Measurements from ENCODE around the gene SNRNP25.

Gene SNRNP25

DNA sequence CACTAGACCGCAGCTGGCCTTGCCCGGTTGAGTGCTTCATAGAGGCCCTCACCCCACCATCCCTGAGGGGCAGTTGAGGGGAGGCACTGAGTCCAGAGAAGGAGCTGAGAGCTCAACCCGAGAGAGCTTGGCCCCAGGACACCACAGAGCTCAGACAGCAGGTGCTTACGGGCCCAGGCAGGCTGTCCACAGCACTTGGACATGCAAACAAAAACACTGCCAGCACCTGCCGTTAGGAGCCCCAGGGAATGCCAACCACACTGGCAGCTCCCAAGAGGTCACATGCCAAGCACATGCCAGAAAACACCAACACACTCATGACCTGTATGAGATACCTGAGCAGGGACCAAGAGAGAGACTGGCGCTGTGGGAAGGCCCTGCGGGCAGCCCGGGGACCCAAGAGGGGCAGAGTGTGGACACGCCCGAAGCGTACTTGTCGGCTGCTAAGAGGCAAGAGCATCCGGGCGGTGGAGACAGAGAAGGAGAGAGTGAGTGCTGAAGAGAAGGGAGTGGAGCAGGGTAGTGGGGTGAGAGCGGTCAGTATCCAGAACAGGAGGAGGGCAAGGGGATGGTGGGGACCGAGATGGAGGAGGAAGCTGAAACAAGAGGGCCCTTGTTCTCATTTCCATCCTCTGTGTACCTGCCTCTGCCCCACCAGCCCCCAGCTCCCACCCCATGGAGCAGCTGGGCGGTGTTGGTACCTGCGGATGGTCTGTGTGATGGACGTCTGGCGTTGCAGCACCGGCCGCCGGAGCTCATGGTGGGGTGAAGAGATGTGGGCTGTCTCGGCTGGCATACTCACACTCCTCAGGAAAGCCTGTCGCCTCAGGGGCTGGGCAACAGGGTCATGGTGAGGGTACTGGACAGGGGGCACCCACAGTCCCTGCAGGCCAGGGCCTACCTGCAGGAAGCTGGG, 10.6 kb downstream of the SNRNP25 start:
- no peak for DNase-seq

DNA sequence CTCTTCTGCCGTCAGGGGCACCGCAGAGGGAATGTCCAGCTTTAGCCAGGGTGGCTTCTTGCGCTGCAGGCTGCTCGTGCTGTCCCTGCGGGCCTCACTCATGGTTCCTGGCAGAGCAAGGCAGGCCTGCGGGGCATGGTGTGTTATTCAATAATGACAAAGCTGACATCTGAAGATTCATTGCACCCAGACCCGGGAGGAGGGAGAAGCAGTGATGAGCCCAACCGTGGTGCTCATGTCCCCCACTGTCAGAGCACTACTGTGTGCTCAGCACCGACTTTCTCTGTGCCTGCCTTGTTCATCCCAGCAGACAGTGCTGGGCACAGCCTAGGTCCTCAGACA, 11.3 kb downstream of the SNRNP25 start:
- DNase-seq, result no peak

DNA sequence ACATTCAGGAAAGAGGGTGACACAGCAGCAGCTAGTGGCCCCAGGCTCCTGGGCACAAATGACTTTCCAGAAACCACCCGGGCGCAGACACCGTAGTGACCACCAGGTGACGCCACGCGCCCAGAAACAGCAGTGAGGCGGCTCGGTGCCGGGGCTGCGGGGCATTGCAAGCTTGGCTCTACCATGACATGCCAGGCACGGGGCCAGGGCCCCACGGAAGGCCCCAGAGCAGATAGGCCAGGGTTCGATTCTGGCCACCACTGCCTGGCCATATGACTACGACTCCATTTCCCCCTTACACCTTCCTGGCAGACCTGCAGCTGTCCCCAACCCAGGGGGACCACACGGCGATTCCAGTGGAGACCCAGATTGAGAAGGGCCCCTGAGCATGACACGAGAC, 12.1 kb downstream of the SNRNP25 start:
- peak; percentile 71 for DNase-seq

DNA sequence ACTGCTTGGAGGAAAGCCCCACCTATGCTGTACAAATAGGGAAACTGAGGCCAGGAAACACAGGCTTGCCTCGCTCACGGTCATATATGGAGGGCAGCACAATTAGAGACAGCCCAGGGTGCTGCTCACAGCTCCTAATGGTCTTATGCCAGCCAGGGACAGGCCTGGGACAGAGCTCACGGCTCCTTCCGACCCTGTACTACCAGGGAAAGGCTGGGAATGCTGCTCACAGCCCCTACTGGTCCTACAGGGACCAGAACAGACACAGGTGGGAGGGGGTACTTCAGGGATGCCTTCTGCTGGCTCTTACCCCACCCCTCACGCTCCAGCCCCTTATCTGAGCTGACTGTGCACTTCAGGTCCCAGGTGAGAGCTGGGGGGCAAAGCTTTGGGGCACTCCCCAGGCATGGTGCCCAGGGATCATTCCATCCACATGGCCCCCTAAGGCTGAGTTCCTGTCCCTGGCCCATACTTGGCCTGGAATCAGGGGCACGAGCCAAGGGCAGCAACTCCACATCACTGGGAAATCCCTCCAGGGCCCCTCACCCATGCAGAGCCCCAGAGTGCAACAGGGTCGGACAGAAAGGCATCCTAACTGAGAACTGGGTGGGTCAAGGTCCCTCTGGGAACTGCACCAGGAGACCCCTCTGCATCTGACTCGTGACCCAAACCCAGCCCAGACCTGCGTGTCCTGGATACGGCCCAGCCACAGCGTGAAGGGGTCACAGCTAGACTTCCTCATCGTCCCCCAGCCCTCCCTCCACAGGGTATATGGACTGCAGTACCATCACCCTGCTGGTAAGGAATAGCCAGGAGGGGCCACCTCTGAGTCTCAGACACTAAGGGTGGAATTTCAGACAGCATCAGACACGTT, 12.9 kb downstream of the SNRNP25 start:
- DNase-seq, result no peak

DNA sequence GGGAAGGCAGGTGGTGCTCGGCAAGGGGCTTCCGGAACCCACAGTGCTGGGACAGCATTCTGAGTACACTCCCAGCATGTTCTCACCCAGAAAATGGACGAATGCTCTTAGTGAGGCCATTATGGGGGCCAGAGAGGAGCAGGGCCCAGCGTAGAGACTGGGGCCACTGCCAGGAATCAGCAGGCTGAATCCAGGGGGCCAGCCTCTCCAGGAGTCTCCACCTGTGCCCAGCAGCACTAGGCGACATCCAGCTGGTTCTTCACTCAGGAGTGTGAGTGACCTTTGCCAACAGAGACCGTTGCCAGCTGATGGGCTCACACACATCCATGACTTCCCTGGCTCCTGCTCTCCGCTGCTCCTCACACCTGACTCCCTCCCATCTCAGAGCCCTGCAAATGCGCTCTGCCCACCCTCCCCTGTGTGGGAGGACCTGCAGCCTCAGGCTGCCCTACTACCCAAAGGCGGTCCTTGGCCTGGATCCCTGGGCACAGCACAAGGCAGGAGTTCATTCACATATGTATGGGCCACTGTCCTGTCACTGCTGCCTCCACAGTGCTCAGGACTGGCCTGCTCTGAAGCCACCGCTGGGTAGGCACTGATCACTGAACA, 13.7 kb downstream of the SNRNP25 start:
- no peak for DNase-seq

DNA sequence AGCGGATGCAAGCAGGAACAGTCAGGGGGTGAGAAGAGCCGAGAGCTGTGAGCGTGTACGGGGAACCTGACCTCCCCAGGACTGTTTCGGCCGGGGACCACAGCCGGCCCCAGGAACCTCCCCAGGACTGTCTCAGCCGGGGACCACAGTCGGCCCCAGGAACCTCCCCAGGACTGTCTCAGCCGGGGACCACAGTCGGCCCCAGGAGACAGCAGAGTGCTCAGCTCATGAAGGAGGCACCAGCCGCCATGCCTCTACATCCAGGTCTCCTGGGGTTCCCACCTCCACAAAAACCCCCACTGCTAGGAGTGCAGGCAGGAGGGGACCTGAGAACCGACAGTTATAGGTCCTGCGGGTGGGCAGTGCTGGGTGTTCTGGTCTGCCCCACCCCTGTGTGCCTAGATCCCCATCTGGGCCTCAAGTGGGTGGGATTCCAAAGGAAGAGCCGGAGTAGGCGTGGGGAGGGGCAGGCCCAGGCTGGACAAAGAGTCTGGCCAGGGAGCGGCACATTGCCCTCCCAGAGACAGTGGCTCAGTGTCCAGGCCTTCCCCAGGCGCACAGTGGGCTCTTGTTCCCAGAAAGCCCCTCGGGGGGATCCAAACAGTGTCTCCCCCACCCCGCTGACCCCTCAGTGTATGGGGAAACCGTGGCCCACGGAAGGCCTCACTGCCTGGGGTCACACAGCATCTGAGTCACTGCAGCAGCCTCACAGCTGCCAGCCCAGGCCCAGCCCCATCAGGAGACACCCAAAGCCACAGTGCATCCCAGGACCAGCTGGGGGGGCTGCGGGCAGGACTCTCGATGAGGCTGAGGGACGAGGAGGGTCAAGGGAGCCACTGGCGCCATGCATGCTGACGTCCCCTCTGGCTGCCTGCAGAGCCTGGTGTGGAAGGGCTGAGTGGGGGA, 14.5 kb downstream of the SNRNP25 start:
- DNase-seq, result no peak

DNA sequence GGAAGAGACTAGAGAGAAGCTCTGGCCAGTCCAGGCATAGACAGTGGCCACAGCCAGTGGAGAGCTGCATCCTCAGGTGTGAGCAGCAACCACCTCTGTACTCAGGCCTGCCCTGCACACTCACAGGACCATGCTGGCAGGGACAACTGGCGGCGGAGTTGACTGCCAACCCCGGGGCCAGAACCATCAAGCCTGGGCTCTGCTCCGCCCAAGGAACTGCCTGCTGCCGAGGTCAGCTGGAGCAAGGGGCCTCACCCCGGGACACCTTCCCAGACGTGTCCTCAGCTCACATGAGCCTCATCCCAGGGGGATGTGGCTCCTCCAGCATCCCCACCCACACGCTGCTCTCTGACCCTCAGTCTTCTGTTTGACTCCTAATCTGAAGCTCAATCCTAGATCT, 15.6 kb downstream of the SNRNP25 start:
- no peak for DNase-seq

DNA sequence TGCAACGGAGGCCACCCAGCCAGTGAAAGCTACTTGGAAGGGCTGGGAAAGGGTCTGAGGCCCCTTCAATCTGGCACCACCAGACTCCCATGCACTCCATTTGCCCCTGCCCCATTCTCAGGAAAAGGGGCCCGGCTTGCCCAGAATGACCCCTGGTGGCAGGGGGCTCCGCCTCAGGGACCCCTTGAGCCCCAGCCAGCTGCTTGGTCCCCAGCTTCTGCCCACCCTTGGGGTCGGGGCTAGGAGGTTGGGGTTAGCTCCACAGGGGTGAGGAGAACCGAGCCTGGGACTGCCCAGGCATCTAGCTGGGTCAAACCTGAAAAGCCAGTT, 17.5 kb downstream of the SNRNP25 start:
- DNase-seq, result no peak

DNA sequence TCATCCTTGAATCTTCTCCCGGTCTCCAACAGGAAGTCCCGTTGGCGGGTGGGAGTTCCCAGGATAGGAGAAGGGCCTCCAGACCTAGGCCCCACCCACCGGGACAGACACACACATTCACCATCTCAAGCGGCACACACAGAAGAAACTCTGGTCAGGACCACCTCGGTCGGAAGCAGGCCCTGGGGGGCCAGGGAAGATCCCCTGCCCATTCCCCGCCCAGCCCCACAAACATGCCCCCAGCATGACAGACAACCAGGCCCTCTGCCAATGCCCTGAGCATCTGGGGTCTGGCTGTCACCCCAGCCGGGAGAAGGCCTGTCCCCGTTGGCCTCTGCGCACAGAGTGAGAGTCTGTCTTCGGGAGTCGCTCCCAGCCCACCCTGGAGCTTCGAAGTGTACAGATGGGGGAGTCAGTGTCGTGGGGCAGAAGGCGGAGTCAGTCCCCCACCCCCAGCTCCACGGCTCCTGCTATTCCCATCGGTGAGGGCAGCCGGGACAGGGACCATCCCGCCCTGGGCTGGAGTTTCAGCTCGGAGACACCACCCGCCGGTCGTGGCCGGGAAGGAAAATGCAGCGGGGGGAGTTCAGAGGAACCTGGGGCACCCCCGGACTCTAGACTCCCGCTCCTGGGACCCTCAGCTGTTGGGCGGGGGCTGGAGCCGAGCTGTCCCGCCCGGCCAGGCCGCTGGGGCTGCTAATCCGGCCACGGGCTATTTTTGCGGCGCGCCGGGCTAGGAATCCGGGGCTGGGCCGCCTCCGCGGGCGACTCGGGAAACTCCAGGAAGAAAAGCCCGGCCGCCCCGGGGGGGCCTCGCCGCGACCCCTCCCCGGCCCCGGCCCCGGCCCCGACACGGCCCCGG, 18.1 kb downstream of the SNRNP25 start:
- no peak for DNase-seq

DNA sequence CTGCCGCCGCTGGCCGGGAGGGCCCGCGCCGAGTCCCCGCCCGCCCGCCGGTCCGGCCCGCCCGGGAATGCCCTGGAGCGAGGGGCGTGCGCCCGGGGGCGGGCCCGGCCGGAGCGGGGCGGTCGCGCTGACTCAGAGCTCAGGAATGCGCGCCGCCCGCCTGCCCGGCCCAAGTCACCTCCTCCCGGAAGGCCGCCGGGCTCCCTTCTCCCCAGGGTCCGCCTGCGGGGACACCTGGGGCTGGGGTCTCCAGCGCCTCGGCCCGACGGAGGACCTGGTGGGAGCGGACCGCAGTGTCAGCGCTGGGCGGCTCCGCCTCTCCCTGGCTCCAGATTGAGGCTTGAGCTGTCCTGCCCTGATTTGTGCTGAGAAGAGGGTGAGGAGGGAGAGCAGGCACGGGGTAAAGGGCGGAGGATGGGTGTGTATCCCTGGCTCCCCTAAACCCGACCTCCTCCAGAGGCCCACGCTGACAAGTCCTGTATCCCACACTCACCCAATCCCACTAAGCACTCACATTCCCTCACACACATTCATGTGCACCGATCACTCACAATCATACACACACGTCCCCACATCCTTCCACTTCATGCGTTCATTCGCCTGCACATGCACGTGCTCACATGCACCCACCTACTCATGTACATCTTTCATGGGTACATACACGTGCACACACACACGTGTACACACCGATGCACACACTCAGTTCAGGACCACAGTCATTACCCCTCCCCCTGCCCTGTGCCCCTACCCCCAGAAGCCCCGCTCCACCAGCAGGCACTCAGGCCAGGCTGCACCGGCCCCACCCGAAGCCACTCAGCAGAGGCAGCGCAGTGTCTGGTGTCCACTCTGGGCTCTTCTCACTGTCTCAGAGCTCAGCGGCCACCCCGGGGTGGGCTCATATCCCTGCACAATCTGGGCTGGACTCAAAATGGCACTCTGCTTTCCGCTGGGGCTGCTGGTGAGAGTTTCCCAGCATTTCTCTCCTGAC, 19.2 kb downstream of the SNRNP25 start, which contains the start of gene RHBDF1:
RHBDF1 (minus strand) TSS at position 71 of the 988 bp plus-strand sequence. CDS start 7,616 bp downstream, outside the sequence.
- DNase-seq, result no peak

DNA sequence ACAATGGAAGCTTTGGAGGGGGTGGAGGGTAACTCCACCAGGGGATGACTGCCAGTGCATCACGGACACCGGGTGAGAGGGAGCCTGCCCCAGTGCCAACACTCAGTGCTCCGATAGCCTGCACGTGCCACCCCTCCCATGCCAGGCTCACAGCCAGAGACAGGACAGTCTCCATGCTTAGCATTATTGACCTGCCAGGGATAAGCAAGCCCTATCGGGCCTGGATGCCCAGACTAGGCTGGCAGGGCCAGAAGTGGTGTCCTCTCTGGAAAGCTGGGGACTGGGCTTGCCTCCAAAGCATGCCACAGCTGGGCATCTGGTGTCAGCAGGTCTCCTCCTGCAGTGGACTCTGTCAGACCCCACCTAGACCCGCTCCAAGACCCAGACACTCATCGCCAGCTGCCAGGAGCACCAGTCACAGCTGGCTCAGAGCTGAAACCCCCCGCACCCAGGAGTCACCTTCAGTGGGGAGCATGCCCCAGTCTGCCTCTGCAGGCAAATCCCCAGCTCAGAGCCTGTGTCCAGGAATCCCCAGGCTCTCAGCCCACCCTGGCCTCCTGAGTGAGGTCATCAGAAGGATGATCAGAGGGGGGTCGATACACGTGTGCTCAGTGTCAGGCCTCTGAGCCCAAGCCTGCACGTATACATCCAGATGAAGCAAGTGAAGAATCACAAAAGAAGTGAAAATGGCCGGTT, 20.6 kb downstream of the SNRNP25 start:
- no peak for DNase-seq

DNA sequence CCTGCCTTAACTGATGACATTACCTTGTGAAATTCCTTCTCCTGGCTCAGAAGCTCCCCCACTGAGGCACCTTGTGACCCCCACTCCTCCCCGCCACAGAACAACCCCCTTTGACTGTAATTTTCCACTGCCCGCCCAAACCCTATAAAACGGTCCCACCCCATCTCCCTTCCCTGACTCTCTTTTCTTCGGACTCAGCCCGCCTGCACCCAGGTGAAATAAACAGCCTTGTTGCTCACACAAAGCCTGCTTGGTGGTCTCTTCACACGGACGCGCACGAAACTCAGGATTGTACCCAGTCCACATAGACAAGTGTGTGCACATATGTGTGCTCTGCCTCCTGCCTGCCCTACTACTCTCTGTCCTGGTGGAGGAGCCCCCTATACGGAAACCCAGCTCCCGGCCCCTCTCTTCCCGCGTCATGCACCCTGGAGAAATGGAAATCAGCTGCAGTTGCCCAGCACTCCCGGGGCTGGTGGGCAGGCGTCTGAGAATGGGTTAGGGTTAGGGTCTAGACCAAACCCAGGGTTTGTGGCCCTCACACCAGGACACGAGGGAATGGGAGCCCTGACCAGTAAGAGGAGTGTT, 21.2 kb downstream of the SNRNP25 start:
- DNase-seq, result no peak

DNA sequence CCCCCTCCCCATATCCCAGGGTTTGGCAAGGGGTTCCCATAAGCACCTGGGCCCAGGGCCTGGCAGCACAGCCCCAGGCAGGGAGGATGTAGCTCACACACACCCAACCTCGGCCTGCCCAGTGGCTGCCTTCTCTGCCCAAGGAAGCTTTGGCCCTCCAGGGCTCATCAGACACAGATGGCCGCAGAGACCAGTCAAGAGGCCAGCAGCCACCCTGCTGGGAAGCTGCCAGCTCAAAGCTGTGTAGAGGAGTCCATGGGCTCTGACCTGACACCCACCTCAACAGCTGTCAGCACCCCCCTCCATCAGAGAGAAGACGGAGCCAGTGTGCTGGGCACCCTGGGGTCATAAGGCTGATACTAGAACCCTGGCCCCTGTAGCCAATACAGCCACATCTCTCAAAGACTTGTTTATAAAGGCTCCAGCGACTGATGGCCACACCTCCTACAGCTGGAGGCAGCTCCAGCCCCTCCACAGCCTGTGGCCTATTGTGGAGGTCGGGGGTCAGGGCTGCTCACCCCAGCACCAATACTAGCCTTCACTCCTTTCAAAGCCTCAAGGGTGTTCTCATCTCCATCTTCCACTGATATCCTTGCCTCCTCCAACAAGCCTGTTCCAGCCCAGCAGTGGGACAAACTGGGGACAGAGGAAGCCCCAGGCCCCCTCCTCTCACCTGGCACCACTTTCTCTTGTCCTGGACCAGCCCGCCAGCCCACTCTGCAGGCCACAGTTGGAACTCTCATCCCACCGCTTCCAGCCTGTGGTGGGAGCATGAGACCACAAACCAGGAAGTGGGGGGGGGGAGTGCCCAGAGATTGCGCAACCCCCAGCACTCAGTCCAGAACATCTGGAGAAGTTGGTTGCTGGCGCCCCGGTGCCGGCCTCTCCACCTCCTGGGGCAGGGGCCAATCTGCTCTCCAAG, 22.2 kb downstream of the SNRNP25 start:
- no peak for DNase-seq

DNA sequence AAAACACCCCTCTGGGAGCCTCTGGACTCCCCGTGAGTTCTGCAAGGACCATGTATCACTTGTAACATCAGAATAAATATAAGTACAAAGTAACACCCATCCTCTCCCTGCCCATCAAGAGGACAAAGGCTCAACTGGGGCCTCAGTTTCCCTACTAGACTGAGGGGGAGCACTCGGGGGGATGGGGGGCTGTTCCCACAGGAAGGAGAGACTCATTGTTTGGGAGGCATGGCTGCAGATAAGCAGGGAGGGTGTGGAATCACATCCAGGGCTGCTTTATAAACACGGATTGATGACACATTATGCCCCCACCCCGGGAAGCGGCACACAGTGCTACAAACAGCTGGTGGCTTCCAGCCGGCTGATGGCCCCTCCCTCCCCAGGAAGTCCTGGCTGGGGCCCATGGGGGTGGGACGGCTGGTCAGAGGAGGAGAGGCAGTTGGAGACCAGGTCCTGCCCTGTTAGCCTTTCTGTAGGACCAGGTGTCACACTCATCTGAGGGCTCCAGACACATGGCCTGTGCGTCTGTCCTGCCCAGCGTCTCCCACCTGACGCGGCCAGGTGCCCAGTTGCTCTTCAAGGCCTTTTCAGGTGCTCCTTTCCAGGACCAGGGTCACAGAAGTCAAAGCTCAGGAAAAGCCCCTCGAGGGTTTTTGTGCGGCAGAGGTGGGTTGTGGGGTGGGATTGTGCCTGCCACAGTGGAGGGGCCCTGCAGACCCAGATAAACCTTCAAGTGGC, 23.1 kb downstream of the SNRNP25 start:
- DNase-seq, result no peak

DNA sequence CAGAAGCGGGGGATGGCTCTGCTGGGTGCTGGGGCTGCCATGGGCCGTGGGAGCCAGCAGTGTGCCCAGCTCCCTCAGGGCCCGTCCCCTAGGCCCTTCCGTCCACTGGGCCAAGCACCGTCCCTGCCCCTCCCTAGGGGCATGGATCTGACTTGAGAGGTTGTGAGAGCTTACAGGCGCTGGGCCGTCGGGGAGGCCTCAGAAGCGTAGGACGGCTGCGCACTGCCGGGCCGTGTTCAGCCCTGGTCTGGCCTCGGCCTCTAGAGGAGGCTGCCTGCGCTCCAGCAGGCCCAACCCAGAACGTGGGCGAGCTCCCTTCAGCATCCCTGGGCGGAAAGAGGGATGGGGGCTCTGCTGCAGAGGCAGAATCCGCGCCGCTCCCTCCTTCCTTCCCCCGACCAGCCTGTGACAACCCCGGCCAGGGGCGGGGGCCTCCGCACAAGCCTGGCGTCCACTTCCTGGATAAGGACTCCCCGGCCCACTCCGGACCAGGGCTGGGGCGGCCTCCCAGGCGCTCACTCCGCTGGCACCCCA, 23.7 kb downstream of the SNRNP25 start:
- DNase-seq, result peak; percentile 17

DNA sequence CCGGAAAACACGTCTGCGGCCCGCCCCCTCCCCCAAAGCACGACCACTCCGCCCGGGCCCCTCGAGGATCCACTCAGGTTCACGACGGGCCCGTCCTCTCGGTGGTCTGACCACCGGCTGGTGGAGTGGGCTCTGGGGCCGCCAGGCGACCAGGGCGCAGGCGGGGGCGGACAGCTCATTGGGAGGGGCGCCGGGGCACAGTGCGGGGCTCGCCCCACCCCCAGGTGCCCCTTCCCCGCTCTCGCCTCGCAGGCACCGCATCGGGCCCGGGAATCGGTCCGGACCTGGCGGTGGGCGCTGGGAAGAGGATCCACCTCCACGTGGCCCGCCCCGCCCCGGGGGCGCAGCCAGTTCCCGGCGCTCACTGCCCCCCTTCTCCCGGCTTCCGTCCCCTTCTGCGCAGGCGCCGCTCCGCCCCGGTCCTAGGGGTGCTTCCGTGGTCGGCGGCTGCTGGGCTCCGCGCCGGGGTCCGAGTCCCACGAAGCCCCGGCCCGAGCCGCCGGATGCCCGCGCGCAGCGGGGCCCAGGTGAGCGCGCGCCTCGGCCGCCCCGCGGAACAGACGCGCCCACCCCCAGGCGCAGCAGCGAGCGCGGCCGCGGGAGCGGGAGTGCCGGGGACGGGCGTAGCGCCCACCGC, 24.3 kb downstream of the SNRNP25 start, which contains the start of gene MPG:
MPG (plus strand) TSS at position 419 of the 637 bp plus-strand sequence; CDS start at position 504, 85 bp downstream.
- peak; percentile 77 for DNase-seq

All from central memory CD4-positive, alpha-beta T cell (primary cell).